ENCODE data around the gene POU6F2.

GRCh38 chr7:39428221-39428620 is 450.5 kb downstream of the POU6F2 start:
- TF ChIP-seq CTCF (IDR thresholded peaks at IDR 0.05; ENCODE audit: low read depth, low read length, poor library complexity, severe bottlenecking): no peak
- no peak for TF ChIP-seq EZH2phosphoT487 (IDR thresholded peaks at IDR 0.05; ENCODE audit: borderline replicate concordance, low read length)

Data from DOHH2 (cell line).